CD4-positive, alpha-beta memory T cell (primary cell): ENCODE measurements around the gene PPP1R10. TPM values are rescaled to one million over a fixed set of nuclear protein-coding genes. Genes with fewer than 3 reads are reported as not detected.
A peak's percentile ranks its signal among the peaks of the same experiment; 100 is the strongest.

Experiments used
- CTCF ChIA-PET: fragments of 350-600 bp; sonication (Branson Sonifier 250); formaldehyde crosslinking; loops from one replicate; lab custom pipeline; 2021; ENCODE audit warnings: inconsistent platforms; ENCODE audit not compliant: partially characterized antibody; lab: Charles Lee
- POLR2A ChIA-PET: fragments of 350-600 bp; sonication (Branson Sonifier 250); formaldehyde crosslinking; loops from one replicate; lab custom pipeline; 2021; ENCODE audit not compliant: partially characterized antibody; lab: Charles Lee
- DNase-seq, 5 donors: peaks; one replicate each; pipeline versions ENCODE4 v3.0.0 to v3.0.0-alpha.2; 2020 to 2022; ENCODE audit warnings: mixed read lengths in 1 of 5
- H3K27ac ChIP-seq: one replicate; pipeline ENCODE4 v1.7.0; 2013; ENCODE audit warnings: low read depth, low read length
- H3K27me3 ChIP-seq: 2 replicates; pipeline ENCODE4 v1.7.0; 2013; ENCODE audit warnings: mild to moderate bottlenecking, low read length, moderate library complexity; ENCODE audit not compliant: insufficient read depth
- H3K36me3 ChIP-seq: 2 replicates; pipeline ENCODE4 v1.7.0; 2013; ENCODE audit warnings: mild to moderate bottlenecking, low read length, moderate library complexity; ENCODE audit not compliant: insufficient read depth
- H3K4me1 ChIP-seq: 2 replicates; pipeline ENCODE4 v1.7.0; 2013; ENCODE audit warnings: mild to moderate bottlenecking, low read length, moderate library complexity; ENCODE audit not compliant: insufficient read depth
- H3K4me3 ChIP-seq, 2 donors: one replicate each; pipeline ENCODE4 v1.7.0; 2013; ENCODE audit warnings: low read length in 2 of 2, mild to moderate bottlenecking in 1 of 2
- H3K9me3 ChIP-seq, 2 donors: one replicate each; pipeline ENCODE4 v1.7.0; 2013; ENCODE audit warnings: low read length in 2 of 2, control low read depth in 1 of 2; ENCODE audit not compliant: control insufficient read depth in 1 of 2
- H3K27ac Mint-ChIP-seq, 7 donors: one replicate each; pipeline ENCODE4 v1.8.0; 2020 to 2021; ENCODE audit warnings: mixed read lengths in 7 of 7, mild to moderate bottlenecking in 6 of 7, inconsistent platforms in 3 of 7, moderate library complexity in 3 of 7
- H3K27me3 Mint-ChIP-seq, 2 donors: one replicate each; pipeline ENCODE4 v1.8.0; 2020 to 2021; ENCODE audit warnings: mixed read lengths in 2 of 2
- H3K36me3 Mint-ChIP-seq, 2 donors: one replicate each; pipeline ENCODE4 v1.8.0; 2020 to 2021; ENCODE audit warnings: mixed read lengths in 2 of 2, inconsistent platforms in 1 of 2, mild to moderate bottlenecking in 1 of 2
- H3K4me1 Mint-ChIP-seq, 4 donors: one replicate each; pipeline ENCODE4 v1.8.0; 2020 to 2021; ENCODE audit warnings: mixed read lengths in 4 of 4, mild to moderate bottlenecking in 1 of 4
- H3K4me3 Mint-ChIP-seq, 8 donors: one replicate each; pipeline ENCODE4 v1.8.0; 2020 to 2021; ENCODE audit warnings: mixed read lengths in 8 of 8, mild to moderate bottlenecking in 7 of 8, moderate library complexity in 6 of 8, inconsistent platforms in 3 of 8
- H3K9me3 Mint-ChIP-seq, 8 donors: one replicate each; pipeline ENCODE4 v1.8.0; 2020 to 2021; ENCODE audit warnings: mixed read lengths in 8 of 8, mild to moderate bottlenecking in 5 of 8, inconsistent platforms in 3 of 8, moderate library complexity in 1 of 8
- intact Hi-C: fragments of 100-400 bp; cut with micrococcal nuclease; formaldehyde crosslinking; loops from one replicate; pipeline ENCODE4 v1.15.1; 2023
- polyA plus RNA-seq, 2 donors: library from polyadenylated mRNA; unstranded; fragments of 300-500 nt; fragmentation: Illumina TruSeq; gene quantifications; one replicate each; pipeline ENCODE4 v1.2.3, GENCODE V29; 2021
- total RNA-seq, 2 experiments: library from RNA; stranded (reverse); gene quantifications; one replicate each; pipeline ENCODE4 v1.2.3, GENCODE V29; 2021

PPP1R10 gene
- total and polyA plus RNA-seq, 4 experiments from 2014 or later: 8.5 to 231 (median 127) TPM

GRCh38 chr6:30557683-30557981 lies 59.4 kb downstream of the PPP1R10 start:
- Histone ChIP-seq H3K27ac (peak overlapping the region; percentile 96), H3K9me3 (no peaks in the 10 kb centered on the region), H3K4me3 (peak overlapping the region; percentile 79 to 99), H3K4me1 (peaks cover 30% of the 10 kb centered on the region), H3K36me3 (peaks cover 30% of the 10 kb centered on the region), H3K27me3 (no peaks in the 10 kb centered on the region)
- Mint-ChIP-seq H3K9me3 (peaks cover 0 to 4% (median 0%) of the 10 kb centered on the region in 8 donors), H3K27me3 (peaks cover 0 to 1% of the 10 kb centered on the region in 2 donors), H3K27ac (peak overlapping the region; percentile 97 to 100 (median 100)), H3K4me3 (peak overlapping the region; percentile 97 to 100 (median 99)), H3K4me1 (peaks cover 28 to 65% (median 37%) of the 10 kb centered on the region in 4 donors), H3K36me3 (peaks cover 14 to 52% of the 10 kb centered on the region in 2 donors)
- intact Hi-C loops: loop anchor here (1.0 to 10.0 kb wide), 3 partner anchors 40 to 347 kb away; partner anchors contain the start of genes GTF2H4 and TRIM39
- ChIA-PET POLR2A (interaction anchor here (0.7 to 8.6 kb wide), 16 partner anchors 9 to 345 kb away, joined by 3 to 133 read pairs (median 9); partner anchors contain the start of genes ABCF1, DHX16, MDC1 and MRPS18B), CTCF (interaction anchor here (0.6 to 21.7 kb wide), 9 partner anchors 12 to 173 kb away, joined by 3 to 416 read pairs (median 4); partner anchors contain the start of gene ABCF1)
- peak in 1 of 5 donors; percentile 79 for DNase-seq

DNA sequence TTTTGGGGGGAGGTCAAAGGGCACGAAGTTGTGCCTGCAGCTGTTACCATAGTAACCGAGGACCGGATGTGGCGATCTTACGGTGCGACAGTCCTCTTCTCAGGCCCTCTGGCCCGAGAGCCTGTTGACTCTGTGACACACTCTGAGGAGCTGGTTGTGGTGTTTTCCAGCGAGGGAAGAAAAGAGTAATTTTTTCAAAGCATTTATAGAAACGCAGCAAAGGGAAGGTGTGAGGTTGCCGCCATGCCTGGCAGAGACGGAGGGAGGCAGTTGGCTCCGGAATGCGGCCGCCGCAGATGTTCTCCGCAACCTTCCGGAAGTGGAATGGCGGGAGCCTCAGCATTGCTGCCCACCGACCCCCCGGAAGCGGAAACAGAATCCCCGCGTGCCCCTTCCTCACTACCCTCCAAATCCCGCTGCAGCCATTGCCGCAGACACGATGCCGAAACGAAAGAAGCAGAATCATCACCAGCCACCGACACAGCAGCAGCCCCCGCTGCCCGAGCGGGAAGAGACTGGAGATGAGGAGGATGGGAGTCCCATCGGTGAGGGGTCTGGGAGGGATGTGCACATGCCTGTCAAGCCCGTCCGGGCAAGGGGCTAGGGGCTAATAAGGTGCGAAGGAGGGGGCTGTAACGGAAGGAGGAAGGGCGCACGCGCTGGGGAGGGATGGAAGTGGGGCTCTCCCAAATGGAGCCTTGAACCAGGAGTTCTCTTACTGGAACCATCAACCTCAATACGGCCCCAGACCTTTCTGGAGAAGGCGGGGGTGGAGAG lies 59.9 kb downstream of the PPP1R10 start, which contains the start of gene PRR3:
PRR3 (plus strand) TSS at position 390 of the 777 bp plus-strand sequence; CDS start at position 440, 50 bp downstream.
- Histone ChIP-seq H3K27ac (peak within 1 kb of the TSS; percentile 96), H3K27me3 (no peaks in the 10 kb centered on the region), H3K4me1 (peaks cover 30% of the 10 kb centered on the region), H3K4me3 (peak within 1 kb of the TSS; percentile 79 to 99), H3K36me3 (peaks cover 30% of the 10 kb centered on the region), H3K9me3 (no peaks in the 10 kb centered on the region)
- ChIA-PET CTCF (interaction anchor here (0.6 to 21.7 kb wide), 9 partner anchors 13 to 174 kb away, joined by 3 to 416 read pairs (median 4); partner anchors contain the start of gene ABCF1), POLR2A (interaction anchor here (0.6 to 8.6 kb wide), 20 partner anchors 10 to 344 kb away, joined by 3 to 133 read pairs (median 8); partner anchors contain the start of genes ABCF1, DDR1, MDC1 and MRPS18B)
- Mint-ChIP-seq H3K4me1 (peaks cover 28 to 65% (median 37%) of the 10 kb centered on the region in 4 donors), H3K9me3 (peaks cover 0 to 4% (median 0%) of the 10 kb centered on the region in 8 donors), H3K27me3 (peaks cover 0 to 1% of the 10 kb centered on the region in 2 donors), H3K36me3 (peaks cover 14 to 52% of the 10 kb centered on the region in 2 donors), H3K27ac (peak within 1 kb of the TSS; percentile 97 to 100 (median 100)), H3K4me3 (peak within 1 kb of the TSS; percentile 97 to 100 (median 99))
- intact Hi-C loops: loop anchor here (1.0 to 10.0 kb wide), 10 partner anchors 14 to 348 kb away; partner anchors contain the start of genes ABCF1, DHX16, GTF2H4 and HLA-E
- peak in 4 of 5 donors; percentile 94 to 96 (median 94) for DNase-seq

- H3K27ac Mint-ChIP-seq: peak within 1 kb of the TSS; percentile 97 to 100 (median 100)
- H3K27me3 Mint-ChIP-seq: peaks cover 0 to 1% of the 10 kb centered on the region in 2 donors
- peaks cover 0 to 4% (median 0%) of the 10 kb centered on the region in 8 donors for H3K9me3 Mint-ChIP-seq
- H3K4me3 Mint-ChIP-seq: peak within 1 kb of the TSS; percentile 97 to 100 (median 99)
- ChIA-PET POLR2A (interaction anchor here (0.7 to 8.6 kb wide), 23 partner anchors 10 to 165 kb away, joined by 3 to 133 read pairs (median 6); partner anchors contain the start of genes ABCF1, MDC1, MRPS18B and PPP1R10), CTCF (interaction anchor here (0.6 to 21.7 kb wide), 4 partner anchors 14 to 177 kb away, joined by 3 to 416 read pairs (median 43); no protein-coding TSS in a partner anchor)
- Histone ChIP-seq H3K9me3 (no peaks in the 10 kb centered on the region), H3K27me3 (no peaks in the 10 kb centered on the region), H3K4me3 (peak within 1 kb of the TSS; percentile 79 to 99), H3K36me3 (peaks cover 33% of the 10 kb centered on the region), H3K27ac (peak within 1 kb of the TSS; percentile 96), H3K4me1 (peaks cover 30% of the 10 kb centered on the region)
- DNase-seq: peak; percentile 98 to 99 (median 99)
- H3K4me1 Mint-ChIP-seq: peaks cover 26 to 65% (median 38%) of the 10 kb centered on the region in 4 donors
- H3K36me3 Mint-ChIP-seq: peaks cover 21 to 60% of the 10 kb centered on the region in 2 donors
- intact Hi-C loops: loop anchor here (1.0 to 10.0 kb wide), 9 partner anchors 14 to 349 kb away; partner anchors contain the start of genes ABCF1, DHX16, GTF2H4 and HLA-E
Measured at GRCh38 chr6:30556066-30556905, 60.8 kb downstream of the PPP1R10 start, which contains the start of gene GNL1. GNL1 (minus strand) TSS chr6:30556489; CDS start chr6:30556203, 286 bp downstream.

DNA sequence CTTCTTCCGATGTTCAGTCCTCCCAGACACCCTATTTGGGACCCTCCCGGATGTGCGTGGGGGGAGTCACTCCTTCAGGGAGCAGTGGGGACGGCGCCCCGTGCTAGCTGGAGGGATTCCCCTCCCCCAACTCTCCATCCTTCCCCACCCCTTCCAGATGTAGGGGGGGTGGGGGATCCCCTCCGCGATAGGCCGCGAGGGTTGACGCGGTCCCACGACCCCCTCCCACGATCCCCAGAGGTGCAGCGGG lies 61.3 kb downstream of the PPP1R10 start:
- Histone ChIP-seq H3K27ac (peak overlapping the region; percentile 96), H3K4me3 (peak overlapping the region; percentile 47 to 99), H3K27me3 (no peaks in the 10 kb centered on the region), H3K4me1 (peaks cover 30% of the 10 kb centered on the region), H3K9me3 (no peaks in the 10 kb centered on the region), H3K36me3 (peaks cover 38% of the 10 kb centered on the region)
- POLR2A ChIA-PET: interaction anchor here (1.0 to 8.6 kb wide), 14 partner anchors 11 to 129 kb away, joined by 3 to 133 read pairs (median 6); partner anchors contain the start of genes ABCF1 and MRPS18B
- peaks cover 0 to 4% (median 0%) of the 10 kb centered on the region in 8 donors for H3K9me3 Mint-ChIP-seq
- peak overlapping the region; percentile 97 to 100 (median 100) for H3K27ac Mint-ChIP-seq
- peaks cover 26 to 65% of the 10 kb centered on the region in 2 donors for H3K36me3 Mint-ChIP-seq
- H3K27me3 Mint-ChIP-seq: peaks cover 0 to 1% of the 10 kb centered on the region in 2 donors
- intact Hi-C loops: loop anchor here (1.0 to 10.0 kb wide), 9 partner anchors 13 to 349 kb away; partner anchors contain the start of genes ABCF1, DHX16, GTF2H4 and HLA-E
- peak overlapping the region; percentile 97 to 100 (median 99) for H3K4me3 Mint-ChIP-seq
- peaks cover 25 to 65% (median 37%) of the 10 kb centered on the region in 4 donors for H3K4me1 Mint-ChIP-seq
- DNase-seq: no peak
- CTCF ChIA-PET: interaction anchor here (0.6 to 21.7 kb wide), 3 partner anchors 14 to 178 kb away, joined by 3 to 416 read pairs (median 83); no protein-coding TSS in a partner anchor

- Mint-ChIP-seq H3K27ac (peak overlapping the region; percentile 97 to 100 (median 100)), H3K36me3 (peaks cover 32 to 71% of the 10 kb centered on the region in 2 donors), H3K9me3 (peaks cover 0 to 4% (median 0%) of the 10 kb centered on the region in 8 donors), H3K4me3 (peak overlapping the region; percentile 97 to 100 (median 99)), H3K27me3 (peaks cover 0 to 1% of the 10 kb centered on the region in 2 donors), H3K4me1 (peaks cover 25 to 65% (median 38%) of the 10 kb centered on the region in 4 donors)
- H3K27me3 ChIP-seq: no peaks in the 10 kb centered on the region
- no peaks in the 10 kb centered on the region for H3K9me3 ChIP-seq
- peak overlapping the region; percentile 96 for H3K27ac ChIP-seq
- CTCF ChIA-PET: interaction anchor here (1.0 to 21.7 kb wide), 6 partner anchors 8 to 117 kb away, joined by 3 to 416 read pairs (median 6); partner anchors contain the start of gene DHX16
- peaks cover 42% of the 10 kb centered on the region for H3K36me3 ChIP-seq
- POLR2A ChIA-PET: interaction anchor here (0.6 to 8.6 kb wide), 17 partner anchors 11 to 168 kb away, joined by 3 to 133 read pairs (median 5); partner anchors contain the start of genes ABCF1 and MRPS18B
- intact Hi-C loops: loop anchor here (5.0 to 10.0 kb wide), 2 partner anchors 228 to 350 kb away; partner anchors contain the start of genes GTF2H4 and TRIM39
- H3K4me1 ChIP-seq: peaks cover 30% of the 10 kb centered on the region
- DNase-seq: peak in 1 of 5 donors; percentile 22
- peak overlapping the region; percentile 47 to 99 for H3K4me3 ChIP-seq
Measured at GRCh38 chr6:30554962-30555815, 61.9 kb downstream of the PPP1R10 start.
